Stimulated activated CD8-positive, alpha-beta memory T cell treated with anti-CD3 and anti-CD28 coated beads, Interleukin-4, amount 100 ng/mL, for 24 hours (primary cell): ENCODE data around the gene COA3.
"Not testable (repeated sequence)": the region's sequence is repeated elsewhere in the genome, so short reads cannot be mapped to it uniquely, and the experiment has no call there.

Source experiments
- DNase-seq: peaks from one replicate; pipeline ENCODE4 v3.0.0-alpha.2; 2020; ENCODE audit warnings: low read depth

COA3 gene

GRCh38 chr17:42781639-42782165, 16.8 kb downstream of the COA3 start:
- DNase-seq, result no peak

- DNase-seq, result no peak
Measured at GRCh38 chr17:42780851-42781638, 17.5 kb downstream of the COA3 start.

GRCh38 chr17:42779936-42780850, 18.3 kb downstream of the COA3 start, which contains the start of gene WNK4:
TSS of gene WNK4 (plus strand) at chr17:42780610. CDS start at chr17:42780699, 89 bp downstream.
- no peak for DNase-seq

- DNase-seq, result no peak
Measured at GRCh38 chr17:42779304-42779935, 19.1 kb downstream of the COA3 start.

GRCh38 chr17:42778570-42778969, 19.9 kb downstream of the COA3 start:
- no peak for DNase-seq

GRCh38 chr17:42775534-42776098, 22.9 kb downstream of the COA3 start:
- no peak for DNase-seq

GRCh38 chr17:42774066-42774745, 24.3 kb downstream of the COA3 start:
- DNase-seq, result no peak

- peak; percentile 66 for DNase-seq
Measured at GRCh38 chr17:42773290-42774035, 25.0 kb downstream of the COA3 start, which contains the start of gene VPS25. TSS of gene VPS25 (plus strand) at chr17:42773449. CDS start at chr17:42773476, 27 bp downstream.

GRCh38 chr17:42772945-42773289, 25.6 kb downstream of the COA3 start:
- no peak for DNase-seq

- DNase-seq, result not testable (repeated sequence)
Measured at GRCh38 chr17:42769964-42770363, 28.5 kb downstream of the COA3 start.

GRCh38 chr17:42768006-42768405, 30.5 kb downstream of the COA3 start:
- not testable (repeated sequence) for DNase-seq

GRCh38 chr17:42767512-42767911, 31.0 kb downstream of the COA3 start:
- no peak for DNase-seq

- no peak for DNase-seq
Measured at GRCh38 chr17:42766124-42766523, 32.4 kb downstream of the COA3 start.

- no peak for DNase-seq
Measured at GRCh38 chr17:42761638-42762037, 36.9 kb downstream of the COA3 start.

GRCh38 chr17:42760652-42761581, 37.6 kb downstream of the COA3 start, which contains the start of gene RAMP2:
TSS of gene RAMP2 (plus strand) at chr17:42761227. CDS start at chr17:42761262, 35 bp downstream.
- DNase-seq, result no peak

GRCh38 chr17:42759982-42760651, 38.4 kb downstream of the COA3 start:
- no peak for DNase-seq

GRCh38 chr17:42754782-42755181, 43.7 kb downstream of the COA3 start:
- DNase-seq, result no peak

GRCh38 chr17:42751628-42752027, 46.9 kb downstream of the COA3 start:
- DNase-seq, result no peak
